Ureter (tissue), 1 donor: ENCODE results near the gene RAB31. TPM values are rescaled to one million over a fixed set of nuclear protein-coding genes. Genes with fewer than 3 reads are reported as not detected.
"Not testable (repeated sequence)": the region's sequence is repeated elsewhere in the genome, so short reads cannot be mapped to it uniquely, and the experiment has no call there.

Source experiments
- DNase-seq: peaks from one replicate; pipeline ENCODE4 v3.0.0-alpha.2; 2020; ENCODE audit warnings: low spot score
- total RNA-seq: library from RNA; stranded (reverse); gene quantifications from one replicate; pipeline ENCODE4 v1.2.4, GENCODE V29; 2023
- donor health status: DM: yes; HTN: yes; CAD: no.

Gene RAB31
- total RNA-seq, 1 donor from 2014 or later: 46.0 TPM

DNA sequence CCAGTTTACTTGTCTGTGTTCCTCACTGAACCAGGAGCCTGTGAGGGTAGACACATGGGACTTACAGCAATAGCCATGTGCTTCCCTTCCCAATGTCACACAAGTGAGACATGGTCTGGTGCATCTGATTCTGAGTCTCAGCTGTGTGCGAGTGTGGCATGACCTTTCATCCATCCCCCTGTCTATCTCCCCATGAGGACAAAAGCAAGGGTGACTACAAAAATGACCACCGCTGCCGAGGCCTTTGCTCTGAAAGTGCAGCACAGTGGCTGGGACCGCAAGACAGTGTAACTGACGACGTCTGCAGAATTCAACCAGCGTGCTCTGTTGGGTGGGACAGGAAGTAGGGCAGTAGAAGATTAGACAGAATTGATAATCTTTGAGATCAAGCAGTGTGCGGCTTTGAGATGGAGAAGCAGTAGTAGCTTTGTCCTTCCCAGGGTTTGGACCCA, 50.5 kb downstream of the RAB31 start:
- DNase-seq: no peak

DNA sequence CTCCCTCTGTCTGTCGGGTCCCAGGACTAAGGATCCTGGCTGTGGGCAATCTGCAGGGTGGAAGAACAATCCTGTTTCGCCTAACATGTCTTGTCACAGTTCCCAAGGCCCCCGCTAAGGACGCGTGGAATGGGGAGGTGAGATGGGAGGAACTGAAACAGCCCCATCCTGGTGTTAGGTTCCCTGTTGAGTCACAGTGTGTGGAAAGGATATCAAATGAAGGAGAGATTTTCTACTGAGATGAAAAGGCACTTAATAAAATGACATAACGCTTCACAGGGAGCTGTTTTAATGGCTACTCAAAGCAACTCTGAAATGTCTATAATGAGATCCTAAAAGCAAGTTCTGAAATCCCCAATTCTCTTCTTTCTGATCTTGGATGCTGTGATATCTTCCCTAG, 52.5 kb downstream of the RAB31 start:
- DNase-seq: no peak

DNA sequence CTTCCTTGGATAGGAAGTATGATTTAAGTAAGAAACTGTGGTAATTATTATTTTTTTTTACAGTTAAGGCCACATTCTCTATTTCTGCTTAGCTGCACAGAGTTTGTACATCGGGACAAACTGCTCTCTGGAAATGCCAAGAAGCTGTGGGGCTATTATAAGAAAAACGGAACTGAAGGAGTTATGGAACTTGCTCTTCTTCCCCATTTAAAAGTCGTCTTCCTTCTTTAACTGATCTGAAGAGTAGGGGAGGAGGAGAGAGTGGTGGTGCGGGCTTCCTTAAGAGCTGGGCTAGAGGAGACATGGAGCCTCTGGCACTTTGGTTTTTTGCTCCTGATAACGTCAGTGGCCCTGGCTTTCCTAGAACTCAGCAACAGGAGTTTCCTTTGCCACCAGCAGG, 54.4 kb downstream of the RAB31 start:
- DNase-seq: no peak

DNA sequence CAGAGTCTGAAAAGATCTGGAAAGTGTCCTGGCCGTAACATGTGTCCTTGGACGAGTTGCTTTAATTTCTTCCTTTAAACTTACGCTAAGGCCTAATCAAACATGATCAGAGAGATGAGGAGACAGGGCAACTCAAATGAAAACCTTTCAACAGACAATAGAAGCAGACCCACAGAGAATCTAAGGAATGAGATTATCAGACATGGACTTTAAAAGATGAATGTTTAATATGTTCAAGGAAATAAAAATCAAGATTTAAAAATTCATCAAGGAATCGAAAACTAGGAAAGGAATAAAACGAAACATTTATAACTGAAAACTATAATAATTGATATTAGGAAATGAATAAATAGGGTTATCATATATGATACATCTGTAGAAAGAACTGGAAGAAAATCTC, 55.1 kb downstream of the RAB31 start:
- no peak for DNase-seq

DNA sequence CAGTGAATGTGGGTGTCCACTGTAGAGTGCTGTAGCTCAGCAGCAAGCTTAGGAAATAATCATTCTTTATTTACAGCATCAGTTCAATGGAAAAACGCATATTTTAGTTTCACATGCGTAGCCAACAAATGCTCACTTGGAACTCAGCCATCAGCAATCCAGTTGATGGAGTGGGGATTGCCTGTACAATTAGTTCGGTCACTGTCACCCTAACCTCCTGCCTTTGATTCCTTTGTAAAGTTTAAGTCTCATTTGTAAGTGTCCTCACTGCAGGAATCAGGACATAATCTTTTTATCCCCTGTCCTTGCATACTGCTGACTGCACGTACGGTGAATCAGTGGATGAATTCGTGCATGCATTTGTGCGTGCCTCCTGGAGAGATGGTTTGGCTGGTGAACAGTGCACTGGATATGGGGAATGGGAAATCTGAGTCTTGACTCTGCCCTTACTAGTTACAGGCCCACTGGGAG, 55.9 kb downstream of the RAB31 start:
- no peak for DNase-seq

DNA sequence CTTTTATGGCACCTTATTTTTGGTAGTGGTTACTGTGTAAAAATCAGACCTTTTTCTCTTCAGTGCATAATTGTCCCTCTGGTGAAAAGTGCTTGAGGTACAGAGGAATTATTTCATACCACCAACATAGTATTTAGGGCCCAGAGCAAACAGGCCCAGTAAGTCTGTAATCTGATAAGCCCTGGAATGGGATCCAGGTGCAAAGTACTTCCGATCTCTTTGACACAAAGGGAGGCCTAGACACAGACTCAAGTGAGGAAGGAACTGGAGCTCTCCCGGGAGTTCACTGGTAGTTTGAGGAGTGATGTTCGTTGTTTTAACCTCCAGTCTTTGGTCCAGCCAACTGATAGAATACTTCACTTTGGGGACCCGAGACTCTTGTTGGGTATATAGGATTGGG, 57.4 kb downstream of the RAB31 start:
- no peak for DNase-seq

DNA sequence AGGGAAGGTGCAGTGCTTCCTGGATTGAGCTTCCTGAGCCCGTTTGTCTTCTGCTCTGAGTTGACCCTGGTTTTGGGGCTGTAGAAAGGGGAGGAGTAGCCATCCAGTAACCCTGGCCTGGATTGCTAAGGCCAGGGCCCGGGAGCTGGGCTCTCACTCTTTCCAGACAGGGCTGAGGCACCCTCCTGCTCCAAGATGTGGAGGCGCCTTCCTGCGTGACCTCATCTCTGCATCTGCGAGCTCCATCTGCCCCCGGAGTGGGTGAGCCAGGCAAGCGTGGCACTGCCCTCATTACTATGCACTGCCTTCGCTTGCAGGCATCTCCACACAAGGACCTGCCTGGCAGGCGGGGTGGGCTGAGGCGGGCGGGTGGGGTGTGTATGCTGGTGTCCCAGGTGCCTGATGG, 58.0 kb downstream of the RAB31 start:
- no peak for DNase-seq

DNA sequence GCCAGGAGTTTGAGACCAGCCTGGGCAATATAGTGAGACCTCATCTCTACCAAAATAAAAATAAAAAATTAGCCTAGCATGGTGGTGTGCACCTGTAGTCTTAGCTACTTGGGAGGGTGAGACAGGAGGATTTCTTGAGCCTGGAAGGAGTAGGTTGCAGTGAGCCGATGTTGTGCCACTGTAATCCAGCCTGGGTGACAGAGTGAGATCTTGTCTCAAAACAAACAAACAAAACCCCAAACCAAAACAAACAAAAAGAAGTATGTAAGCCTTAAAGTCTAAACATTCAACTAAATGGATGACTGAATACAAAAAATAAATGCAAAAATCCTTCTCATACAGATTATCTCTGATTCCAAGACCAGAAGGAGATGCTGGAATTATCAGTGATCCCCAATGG, 58.6 kb downstream of the RAB31 start:
- no peak for DNase-seq

DNA sequence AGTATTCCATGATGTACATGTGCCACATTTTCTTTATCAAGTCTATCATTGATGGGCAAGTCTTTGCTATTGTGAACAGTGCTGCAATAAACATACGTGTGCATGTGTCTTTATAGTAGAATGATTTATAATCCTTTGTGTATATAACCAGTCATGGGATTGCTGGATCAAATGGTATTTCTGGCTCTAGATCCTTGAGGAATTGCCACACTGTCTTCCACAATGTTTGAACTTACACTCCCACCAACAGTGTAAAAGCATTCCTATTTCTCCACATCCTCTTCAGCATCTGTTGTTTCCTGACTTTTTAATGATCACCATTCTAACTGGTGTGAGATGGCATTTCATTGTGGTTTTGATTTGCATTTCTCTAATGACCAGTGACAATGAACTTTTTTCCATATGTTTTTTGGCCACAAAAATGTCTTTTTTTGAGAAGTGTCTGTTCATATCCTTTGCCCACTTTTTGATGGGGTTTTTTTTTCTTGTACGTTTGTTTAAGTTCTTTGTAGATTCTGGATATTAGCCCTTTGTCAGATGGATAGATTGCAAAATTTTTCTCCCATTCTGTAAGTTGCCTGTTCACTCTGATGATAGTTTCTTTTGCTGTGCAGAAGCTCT, 60.1 kb downstream of the RAB31 start:
- DNase-seq: not testable (repeated sequence)

DNA sequence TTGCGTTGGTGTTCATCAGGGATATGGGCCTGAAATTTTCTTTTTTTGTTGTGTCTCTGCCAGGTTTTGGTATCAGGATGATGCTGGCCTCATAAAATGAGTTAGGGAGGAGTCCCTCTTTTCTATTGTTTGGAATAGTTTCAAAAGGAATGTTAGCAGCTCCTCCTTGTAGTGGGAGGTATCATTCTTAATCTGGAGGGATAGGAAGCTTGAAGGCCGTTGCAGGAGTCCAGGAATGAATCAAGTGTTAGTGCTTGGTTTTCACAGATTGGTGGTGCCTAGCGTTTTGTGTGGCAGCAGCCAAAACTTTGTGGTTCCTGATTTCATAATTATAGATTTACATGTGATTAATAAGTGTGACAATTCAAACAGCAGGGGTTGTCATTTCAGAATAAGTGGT, 62.0 kb downstream of the RAB31 start:
- not testable (repeated sequence) for DNase-seq

DNA sequence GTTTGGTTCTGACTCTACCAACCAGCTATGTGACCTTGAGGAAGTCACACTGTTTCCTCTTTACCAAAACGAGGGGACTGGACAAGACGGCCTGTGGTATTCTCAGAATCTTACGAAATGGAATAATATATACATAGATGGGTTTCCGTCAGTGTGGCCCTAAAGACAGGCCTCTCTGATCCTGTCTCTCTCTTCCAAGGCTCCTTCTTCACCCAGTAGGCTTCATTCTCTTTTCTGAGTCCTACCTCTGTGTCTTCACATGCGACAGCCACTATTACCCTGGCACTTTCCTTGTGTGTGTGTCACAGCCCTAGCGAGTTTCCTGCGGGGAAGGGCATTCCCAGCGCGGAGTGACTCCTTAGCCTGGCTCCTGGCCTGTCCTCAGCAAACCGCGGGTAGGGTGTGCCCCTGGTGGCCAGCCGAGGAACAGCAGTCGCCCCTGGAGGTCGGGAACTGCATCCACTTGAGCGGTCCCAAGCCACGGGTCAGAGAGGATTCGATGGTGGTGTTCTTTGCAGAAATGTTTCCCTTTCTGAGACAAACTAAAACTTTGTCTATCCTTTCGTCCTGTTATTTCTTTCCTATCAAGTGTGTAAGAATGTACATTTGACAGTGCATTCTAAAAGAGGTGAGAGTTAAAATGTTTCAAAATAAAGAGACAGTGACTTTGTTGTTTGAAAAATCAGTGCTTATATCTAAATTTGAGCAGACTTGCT, 63.3 kb downstream of the RAB31 start:
- DNase-seq: peak; percentile 80

DNA sequence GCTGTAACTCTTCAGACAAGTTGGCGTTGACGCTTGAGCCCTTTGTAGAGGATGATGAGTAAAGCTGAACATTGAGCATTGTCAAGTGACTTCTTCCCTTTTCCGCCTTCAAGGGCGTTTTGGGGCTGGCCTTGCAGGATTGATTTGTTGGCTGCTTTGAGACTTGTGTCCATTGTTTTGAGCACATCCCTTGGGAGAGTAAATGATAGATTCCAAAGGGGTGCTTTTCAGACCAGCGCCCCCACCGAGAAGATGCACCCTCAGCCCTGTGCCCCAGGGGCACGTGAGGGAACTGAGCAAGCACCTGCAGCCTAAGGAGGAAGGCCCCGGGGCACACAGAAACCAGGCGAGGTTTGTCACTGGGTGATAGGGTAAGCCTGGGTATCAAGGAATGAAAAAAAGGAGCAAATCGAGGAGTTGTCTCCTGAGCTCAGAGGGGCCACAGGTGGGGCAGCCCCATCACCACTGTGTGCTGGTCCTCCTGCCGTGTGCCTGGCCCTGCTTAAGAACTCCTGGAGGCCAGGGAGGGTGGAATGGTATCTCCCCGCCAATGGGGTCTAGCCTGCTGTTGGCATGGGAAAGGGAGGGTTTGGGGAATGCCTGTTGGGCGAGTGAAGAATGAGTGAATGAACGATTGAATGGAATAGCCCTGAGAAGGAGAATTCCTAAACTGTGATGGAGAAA, 64.0 kb downstream of the RAB31 start:
- DNase-seq: peak; percentile 28

DNA sequence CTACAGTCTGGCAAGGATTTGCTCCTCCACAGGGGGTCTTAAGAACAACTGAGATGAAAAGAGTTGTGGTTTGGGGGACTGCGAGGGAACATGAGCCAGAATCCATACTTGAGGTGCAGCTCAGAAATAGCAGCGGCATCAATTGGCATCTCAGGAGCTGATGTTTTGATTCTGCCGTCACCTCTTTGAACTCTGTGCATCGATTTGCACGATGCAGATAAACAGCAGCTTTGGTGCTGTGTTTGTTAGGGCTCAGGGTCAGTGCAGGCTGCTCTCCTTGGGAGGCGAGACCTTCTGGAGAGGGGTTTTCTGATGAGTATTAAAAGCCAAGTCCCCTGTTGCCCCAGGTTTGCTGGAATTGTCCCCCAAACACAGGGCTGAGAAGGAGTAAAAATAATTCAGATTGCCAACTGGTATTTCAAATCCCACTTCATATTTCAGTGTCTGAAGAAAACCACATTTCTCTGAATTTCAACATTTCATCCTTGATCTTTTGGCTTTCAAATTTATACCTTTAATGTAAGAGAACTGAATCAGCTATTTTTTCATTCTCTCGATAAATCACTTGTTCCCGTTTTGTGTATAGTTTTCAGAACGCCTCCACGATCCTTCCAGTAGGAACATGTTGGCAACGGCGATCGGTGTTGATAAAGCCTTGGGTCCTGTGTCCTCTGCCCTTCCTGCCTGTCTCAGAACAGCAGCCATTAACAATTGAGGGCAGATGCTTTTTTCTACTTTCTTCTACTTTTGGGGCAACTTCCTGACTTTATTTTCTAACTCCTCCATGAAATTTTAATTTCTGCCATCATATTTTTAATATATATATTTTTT, 65.0 kb downstream of the RAB31 start:
- DNase-seq: no peak

DNA sequence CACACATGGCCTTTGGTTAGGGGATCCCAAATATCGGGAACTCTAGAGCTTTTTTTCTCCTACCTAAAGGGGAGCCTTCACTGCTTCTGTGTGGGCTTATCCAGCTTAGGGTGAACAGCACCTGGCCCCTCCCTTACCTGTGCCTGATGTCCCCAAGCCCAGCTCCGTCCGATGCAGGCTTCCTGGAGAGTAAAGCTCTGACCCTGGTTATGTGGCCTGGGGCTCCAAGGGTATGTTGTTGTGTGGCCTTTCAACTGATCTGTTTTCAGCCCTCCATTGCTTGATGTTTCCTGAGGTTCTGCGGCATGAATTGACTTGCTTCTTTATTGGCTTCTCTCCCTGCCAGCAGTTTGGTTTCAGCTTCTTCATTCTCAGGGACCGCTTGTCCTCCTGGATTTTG, 66.0 kb downstream of the RAB31 start:
- no peak for DNase-seq

DNA sequence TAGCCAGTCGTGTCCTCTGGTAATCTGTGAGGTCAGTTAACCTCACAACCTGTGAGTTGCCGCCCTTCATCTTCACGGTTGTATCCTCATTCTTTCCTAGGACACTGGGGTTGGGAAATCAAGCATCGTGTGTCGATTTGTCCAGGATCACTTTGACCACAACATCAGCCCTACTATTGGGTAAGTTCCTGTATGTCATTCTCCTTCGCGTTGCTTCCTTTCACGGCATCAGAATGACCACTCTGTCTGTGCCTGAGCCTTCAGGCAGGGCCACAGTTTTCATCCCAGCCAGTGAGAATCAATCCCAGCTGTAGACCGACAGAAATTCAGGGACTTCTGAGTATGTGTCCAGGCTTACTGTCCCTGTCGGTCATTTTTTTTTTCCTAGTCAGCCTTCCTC, 67.1 kb downstream of the RAB31 start:
- no peak for DNase-seq

DNA sequence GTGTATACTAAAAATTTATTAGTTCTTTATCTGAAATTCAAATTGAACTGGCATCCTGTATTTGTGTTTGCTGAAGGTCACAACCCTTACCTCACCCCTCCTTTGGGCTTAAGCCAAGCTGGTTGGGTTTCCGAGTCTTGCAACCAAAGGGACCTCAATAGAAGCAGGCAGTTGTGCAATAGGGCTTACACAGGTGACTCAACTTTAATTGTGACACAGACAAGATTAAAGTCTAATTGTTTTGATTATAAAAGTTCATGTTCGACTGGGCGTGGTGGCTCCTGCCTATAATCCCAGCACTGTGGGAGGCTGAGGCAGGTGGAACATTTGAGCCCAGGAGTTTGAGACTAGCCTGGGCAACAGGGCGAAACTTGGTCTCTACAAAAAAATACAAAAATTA, 71.5 kb downstream of the RAB31 start:
- DNase-seq: no peak

DNA sequence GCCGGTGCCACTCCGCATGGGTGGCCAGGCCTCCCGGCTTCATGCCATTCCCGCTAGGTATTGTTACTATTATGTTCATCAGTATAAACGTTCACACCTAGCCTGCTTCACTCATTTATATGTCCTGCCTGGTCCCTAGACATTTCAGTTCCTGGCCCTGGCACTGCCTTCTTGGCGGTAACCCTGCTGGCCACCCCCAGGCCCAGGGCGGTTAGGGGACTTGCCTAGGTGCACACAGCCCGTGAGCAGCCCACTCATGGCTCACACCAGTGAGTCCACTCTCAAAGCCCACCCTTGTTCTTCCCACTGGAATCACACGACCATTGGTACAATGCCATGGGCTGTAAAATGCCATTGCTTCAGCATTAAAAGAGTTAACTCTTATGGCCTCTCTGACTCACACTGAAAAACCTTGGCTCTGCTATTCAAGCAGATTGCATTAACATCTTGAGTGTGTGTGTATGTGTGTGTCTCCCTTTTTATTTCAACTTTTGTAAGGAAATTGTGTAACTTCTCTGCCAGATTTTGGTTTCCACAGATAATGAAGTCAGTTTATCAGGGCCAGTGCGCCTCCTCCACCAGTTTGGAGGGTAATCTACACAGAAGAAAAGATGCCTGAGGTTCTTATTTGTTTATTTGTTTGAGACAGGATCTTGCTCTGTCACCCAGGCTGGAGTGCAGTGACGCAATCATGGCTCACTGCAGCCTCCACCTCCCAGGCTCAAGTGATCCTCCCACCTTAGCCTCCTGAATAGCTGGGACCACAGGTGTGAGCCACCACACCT, 74.2 kb downstream of the RAB31 start:
- DNase-seq: no peak

DNA sequence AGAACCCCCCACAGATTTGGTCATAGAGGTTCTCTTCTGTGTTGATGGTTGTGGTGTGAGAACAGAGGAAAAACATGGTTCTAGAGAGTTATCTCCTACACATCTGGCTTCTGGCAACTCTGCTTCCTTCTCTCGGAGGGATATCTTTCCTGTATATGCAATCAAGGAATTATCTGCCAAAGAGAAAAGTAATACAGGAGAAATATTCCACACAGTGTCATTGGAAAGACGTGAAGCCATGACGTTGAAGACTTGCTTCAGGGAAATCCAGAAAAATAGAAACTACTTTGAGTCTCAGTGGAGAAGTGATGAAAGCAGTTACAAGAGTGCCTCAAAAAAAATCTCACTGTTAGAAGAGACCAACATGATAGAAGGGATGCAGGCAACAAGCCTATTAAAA, 78.5 kb downstream of the RAB31 start:
- DNase-seq: no peak

DNA sequence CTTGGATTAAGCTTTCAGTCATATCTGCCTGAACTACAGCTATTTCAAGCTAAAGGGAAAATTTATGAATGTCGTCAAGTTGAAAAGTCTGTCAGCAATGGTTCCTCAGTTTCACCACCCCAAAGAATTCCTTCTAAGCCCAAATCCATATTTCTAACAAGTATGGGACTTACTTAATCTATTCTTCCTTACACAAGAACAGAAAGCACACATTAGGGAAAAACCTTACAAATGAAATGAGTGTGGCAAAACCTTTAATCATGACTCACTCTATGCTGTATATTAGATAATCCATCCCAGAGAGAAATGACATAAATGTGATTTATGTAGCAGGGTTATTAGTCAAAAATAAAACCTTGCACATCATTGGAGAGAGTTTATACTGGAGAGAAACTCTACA, 78.9 kb downstream of the RAB31 start:
- DNase-seq: no peak

DNA sequence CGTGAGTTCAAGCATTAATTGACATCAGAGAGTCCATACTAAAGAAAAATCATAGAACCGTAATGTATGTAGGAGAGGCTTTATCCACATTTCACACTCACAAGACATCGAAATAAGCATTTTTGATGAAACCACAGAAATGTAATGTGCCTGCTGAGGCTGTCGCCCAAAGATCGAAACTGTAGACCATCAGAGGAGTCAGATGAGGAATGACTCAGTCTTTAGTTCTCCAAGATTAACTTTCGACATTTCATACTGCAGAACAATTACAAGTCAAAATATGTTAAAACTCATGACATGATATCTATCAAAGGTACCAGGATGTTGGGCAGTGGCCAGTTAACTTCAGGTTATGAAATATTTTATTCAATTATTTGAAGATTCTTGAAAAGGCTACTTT, 79.6 kb downstream of the RAB31 start:
- no peak for DNase-seq

DNA sequence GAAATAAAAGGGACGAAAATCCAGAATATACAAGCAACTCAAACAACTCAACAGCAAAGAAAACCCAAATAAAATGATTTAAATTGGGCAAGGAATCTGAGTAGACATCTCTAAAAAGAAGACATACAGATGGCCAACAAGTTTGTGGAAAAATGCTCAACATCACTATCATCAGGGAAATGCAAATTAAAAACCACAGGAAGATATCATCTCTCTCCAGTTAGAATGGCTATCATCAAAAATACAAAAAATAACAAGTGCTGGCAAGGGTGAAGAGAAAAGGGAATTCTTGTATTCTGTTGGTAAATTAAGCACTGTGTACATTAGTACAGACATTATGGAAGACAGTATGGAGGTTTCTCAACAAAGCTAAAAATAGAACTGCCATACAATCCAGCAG, 80.0 kb downstream of the RAB31 start:
- no peak for DNase-seq
